ENCODE measurements around the gene PPP2R5C.

DNA sequence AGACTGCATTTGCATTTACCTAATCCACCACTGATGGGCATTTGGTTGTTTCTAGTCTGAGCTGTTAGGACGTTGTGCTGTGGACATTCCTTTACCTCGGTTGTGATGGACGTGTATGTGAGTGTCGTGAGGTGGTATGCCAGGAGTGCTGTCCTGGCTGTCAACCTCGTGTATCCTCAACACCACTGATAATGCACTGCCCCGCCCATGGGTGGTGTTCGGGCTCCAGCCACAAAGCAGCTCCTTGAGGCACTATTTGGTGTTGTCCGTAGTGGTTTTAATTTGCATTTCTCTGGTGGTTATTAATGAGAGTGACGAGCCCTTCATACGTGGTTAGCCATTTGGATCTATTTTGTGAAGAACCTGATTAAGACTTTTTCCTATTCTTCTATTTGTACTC lies 87.6 kb downstream of the PPP2R5C start:
- TF ChIP-seq, protein P1, sequence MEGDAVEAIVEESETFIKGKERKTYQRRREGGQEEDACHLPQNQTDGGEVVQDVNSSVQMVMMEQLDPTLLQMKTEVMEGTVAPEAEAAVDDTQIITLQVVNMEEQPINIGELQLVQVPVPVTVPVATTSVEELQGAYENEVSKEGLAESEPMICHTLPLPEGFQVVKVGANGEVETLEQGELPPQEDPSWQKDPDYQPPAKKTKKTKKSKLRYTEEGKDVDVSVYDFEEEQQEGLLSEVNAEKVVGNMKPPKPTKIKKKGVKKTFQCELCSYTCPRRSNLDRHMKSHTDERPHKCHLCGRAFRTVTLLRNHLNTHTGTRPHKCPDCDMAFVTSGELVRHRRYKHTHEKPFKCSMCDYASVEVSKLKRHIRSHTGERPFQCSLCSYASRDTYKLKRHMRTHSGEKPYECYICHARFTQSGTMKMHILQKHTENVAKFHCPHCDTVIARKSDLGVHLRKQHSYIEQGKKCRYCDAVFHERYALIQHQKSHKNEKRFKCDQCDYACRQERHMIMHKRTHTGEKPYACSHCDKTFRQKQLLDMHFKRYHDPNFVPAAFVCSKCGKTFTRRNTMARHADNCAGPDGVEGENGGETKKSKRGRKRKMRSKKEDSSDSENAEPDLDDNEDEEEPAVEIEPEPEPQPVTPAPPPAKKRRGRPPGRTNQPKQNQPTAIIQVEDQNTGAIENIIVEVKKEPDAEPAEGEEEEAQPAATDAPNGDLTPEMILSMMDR (IDR thresholded peaks at IDR 0.05), result no peak
- no peak for TF ChIP-seq SIN3A (IDR thresholded peaks at IDR 0.05; ENCODE audit: borderline replicate concordance, insufficient read depth, low read depth, low read length)
- no peak for TF ChIP-seq POLR2AphosphoS5 (IDR thresholded peaks at IDR 0.05; ENCODE audit: low read depth, low read length)
- no peak for TF ChIP-seq TCF7L2 (IDR thresholded peaks at IDR 0.05; ENCODE audit: low read depth, low read length)
- TF ChIP-seq, protein P2, sequence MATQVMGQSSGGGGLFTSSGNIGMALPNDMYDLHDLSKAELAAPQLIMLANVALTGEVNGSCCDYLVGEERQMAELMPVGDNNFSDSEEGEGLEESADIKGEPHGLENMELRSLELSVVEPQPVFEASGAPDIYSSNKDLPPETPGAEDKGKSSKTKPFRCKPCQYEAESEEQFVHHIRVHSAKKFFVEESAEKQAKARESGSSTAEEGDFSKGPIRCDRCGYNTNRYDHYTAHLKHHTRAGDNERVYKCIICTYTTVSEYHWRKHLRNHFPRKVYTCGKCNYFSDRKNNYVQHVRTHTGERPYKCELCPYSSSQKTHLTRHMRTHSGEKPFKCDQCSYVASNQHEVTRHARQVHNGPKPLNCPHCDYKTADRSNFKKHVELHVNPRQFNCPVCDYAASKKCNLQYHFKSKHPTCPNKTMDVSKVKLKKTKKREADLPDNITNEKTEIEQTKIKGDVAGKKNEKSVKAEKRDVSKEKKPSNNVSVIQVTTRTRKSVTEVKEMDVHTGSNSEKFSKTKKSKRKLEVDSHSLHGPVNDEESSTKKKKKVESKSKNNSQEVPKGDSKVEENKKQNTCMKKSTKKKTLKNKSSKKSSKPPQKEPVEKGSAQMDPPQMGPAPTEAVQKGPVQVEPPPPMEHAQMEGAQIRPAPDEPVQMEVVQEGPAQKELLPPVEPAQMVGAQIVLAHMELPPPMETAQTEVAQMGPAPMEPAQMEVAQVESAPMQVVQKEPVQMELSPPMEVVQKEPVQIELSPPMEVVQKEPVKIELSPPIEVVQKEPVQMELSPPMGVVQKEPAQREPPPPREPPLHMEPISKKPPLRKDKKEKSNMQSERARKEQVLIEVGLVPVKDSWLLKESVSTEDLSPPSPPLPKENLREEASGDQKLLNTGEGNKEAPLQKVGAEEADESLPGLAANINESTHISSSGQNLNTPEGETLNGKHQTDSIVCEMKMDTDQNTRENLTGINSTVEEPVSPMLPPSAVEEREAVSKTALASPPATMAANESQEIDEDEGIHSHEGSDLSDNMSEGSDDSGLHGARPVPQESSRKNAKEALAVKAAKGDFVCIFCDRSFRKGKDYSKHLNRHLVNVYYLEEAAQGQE (IDR thresholded peaks at IDR 0.05; ENCODE audit: insufficient read depth in 1 of 2, low read depth in 2 of 2, low read length in 1 of 2), result no peak
